Stimulated activated CD4-positive, alpha-beta T cell treated with anti-CD3 and anti-CD28 coated beads, Interleukin-12 subunit alpha, Interleukin-12 subunit beta, amount 100 ng/mL, for 4 hours (primary cell): ENCODE measurements around the gene ITPR3.

Source experiments
- DNase-seq: peaks from one replicate; pipeline ENCODE4 v3.0.0-alpha.2; 2020

Gene ITPR3

DNA sequence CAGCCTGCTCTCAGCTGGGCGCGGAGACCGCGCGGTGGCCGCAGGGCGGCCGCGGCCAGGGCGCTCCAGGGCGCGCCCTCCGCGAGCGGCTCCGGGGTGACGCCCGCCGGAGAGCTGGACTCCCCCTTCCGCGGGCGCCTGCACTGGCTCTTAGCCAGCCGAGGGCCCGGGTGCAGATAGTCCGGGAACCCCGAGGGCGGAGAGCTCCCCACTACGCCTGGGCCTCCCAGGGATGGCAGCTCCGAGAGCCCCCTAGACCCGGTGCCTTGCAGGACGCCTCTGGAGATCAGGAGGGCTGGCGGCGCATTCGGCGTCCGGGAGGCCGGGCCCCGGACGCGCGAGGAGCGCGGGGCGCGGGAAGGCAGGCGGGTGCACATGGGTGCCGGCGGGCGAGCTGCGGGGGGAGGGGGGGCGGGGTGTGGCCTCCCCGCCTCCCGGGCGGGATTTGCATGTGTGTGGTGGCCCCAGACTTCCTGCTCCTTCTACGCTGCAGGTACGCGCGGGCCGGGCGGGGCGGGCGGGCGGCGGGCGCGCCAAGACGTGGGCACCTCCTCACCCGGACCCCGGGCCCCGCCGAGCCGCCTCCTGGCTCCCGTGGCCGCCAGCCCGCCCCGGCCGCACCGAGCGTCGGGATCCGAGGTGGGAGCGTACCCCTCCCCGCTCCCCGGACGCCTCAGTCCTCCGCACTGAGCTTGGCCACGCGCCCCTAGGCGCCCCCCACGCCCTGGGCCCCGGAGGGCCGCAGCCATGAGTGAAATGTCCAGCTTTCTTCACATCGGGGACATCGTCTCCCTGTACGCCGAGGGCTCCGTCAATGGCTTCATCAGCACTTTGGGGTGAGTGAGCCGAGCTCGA is at the start of gene ITPR3:
Gene ITPR3 (plus strand): TSS at position 467 of the 855 bp plus-strand sequence. CDS start 281 bp downstream, at position 748.
- peak; percentile 71 for DNase-seq

DNA sequence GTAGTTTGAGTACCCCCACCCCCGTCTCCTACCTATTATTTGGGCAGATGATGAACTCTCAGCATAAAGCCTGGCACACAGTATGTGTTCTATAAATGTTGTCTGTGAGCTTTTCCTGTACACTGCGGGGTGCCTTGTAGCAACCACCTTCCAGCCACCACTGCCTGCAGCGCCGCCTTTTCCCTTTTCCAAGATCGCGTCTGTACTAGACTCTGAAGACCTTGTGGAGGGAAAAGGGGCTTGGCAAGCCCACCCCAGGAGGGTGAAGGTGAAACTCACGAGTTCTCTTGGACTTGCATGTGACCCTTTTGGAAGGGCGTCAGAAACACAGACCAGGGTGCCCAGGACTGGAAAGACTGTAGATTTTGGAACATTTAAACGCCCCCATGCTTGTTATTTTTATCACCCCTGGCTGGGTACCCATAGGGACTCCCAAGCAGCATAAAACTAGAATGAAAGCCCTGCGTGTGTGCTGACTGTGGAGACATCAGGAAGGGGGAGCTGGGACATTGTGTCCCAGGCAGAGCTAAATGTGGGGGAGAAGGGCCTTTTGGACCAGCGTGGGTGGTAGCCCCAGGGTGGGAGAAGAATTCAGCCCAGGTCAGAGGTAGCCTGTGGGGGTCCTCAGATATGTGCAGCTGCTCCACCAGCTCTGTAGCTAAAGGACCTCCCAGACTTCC is 49.3 kb upstream of the ITPR3 start:
- DNase-seq, result no peak

DNA sequence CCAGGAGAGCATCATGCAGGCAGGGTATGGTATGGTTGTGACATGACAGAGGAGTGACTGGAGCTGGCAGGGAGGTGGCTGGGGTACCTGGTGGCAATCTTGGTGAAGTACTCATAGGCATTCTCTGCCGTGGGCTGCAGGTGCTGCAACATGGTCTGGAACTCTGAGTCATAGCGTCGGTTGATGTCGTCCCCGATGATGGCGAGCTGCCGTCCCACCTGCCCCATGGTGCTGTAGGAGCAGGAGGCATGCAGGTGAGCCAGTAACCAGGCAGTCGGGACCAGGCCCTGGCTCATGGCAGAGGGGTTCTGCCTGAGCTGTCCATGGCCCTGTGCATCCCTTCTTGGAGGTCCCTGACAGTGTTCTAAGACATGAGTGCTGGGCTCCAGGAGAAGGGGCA is 45.9 kb upstream of the ITPR3 start:
- DNase-seq, result no peak

DNA sequence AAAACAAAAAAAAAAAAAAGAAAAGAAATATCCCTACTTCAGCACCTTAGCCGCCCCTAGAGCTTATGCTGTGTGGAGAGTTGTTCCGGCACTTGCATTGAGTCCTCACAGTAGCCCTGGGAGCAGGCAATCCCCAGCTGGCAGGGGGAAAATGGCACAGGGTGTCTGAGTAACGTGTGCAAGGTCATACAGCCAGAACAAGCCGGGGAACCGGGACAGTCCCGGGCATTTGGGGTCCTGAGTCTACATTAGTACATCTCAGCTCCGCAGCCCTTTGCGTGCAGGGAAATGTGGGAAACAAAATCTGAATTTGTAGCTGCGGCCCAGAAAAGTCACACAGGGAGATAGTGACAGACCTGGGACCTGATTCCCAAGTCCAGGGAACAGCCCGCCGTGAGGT is 44.5 kb upstream of the ITPR3 start:
- no peak for DNase-seq

DNA sequence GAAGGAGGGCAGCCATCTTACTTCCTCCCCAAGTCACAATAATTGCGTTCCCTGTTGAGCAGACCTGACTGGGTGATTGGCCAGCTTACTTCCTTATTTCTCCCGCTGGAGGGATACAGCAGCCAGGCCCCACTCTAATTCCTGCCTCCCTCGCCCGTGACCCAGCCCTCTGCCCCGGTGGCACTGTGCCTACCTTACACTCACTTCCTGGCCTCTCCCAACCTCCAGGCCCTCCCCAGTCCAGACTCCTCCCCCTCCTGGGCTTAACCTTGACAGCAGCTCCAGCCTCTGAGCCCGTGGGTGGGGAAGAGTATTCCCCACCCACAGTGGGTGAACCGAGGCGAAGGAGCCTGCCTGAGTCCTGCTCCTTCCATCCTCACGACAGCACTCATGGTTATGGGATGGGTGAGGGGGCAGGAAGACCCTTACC is 44.0 kb upstream of the ITPR3 start:
- no peak for DNase-seq

DNA sequence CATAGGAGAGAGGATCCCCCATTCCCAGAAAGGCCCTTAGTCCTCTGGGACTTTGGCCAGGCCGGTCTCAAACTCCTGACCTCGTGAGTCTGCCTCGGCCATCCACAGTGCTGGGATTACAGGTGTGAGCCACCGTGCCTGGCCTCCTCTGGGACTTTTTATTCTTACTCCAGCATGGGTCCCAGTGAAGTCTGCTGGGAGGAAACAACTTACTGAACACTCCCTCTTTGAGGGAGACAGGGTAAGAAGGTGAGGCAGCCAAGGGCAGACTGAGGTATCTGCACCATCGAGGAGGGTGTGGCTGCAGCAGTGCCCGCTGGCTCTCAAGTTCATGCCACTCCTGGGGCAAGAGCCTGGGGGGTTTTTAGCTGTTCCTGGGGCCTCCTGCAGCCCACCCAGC is 43.4 kb upstream of the ITPR3 start:
- no peak for DNase-seq

DNA sequence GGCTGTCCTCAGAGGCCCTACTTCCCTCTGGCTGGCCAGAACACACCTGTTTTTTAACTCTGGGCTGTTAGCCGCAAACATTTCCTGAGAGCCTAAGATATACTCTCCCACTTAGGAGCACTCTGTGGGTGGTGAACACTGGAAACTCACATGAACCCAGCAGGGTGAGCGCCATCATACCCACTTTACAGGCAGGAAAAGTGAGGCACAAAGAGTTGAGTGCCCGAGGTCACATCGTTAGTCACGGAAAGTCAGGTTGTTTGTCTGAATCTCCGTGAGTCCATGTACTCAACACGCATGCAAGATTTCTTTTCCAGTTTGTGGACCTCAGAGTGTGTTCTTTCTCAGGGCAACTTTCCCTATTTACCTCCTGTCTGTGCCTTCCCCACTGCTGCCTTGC is 43.0 kb upstream of the ITPR3 start:
- no peak for DNase-seq

DNA sequence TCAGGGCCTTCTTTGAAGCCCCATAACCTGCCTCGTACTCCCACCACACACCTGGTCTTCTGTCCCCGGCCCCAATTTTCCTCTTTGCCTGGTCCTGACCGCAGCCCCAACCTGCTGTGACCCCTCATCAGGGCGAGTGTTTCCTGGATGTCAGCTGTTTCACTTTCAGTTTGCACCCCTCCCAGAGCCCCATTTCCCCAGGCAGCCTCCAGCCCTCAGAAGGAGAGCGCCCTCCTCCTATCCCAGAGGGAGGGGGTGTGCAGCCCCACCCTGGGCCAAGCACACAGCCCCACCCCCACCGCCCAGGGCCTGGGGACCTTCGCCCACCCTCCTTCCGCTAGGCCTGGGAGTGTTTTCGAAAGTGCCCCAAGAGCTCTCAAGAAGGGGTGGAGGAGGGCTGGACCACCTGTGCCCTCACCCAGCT is 42.5 kb upstream of the ITPR3 start:
- DNase-seq, result no peak

DNA sequence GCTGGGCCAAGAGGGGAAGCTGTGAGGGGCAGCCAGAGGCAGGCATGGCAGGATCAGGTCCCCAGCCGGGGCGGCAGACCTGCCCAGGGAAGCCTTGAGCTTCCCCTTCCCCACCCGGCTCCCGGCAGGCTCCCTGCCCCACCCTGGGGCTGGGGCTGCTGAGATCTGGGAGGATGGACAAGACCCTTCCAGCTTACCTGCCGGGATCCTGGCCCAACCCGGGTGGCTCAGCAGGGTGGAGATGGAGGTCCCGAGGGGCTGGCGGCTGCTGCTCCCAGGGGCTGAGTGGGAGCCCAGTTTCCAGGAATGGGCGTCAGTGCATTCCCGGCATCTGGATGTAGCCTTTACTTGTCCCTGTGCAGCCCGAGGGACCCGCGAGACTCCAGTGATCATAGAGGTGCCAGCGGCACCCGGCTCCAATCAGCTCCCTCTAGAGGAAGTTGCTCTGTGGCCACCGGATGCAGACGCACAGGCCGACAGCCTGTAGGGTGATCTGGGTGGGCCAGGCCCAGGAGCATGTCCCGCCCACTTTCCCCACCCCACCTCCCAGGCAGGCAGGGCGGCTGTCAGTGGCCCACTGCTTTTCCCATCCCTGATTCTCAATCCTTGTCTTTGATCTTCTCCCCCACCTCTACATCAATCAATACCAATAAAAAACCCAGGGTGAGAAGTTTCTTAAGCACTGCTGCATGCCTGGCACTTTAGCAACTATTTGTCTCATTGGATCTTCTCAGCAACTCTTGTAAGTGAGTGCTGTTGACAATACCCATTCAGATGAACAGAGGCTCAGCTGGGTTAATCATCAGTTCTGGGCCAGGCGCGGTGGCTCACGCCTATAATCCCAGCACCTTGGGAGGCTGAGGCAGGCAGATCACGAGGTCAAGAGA is 41.1 kb upstream of the ITPR3 start, which contains the start of gene BAK1:
Gene BAK1 (minus strand): TSS at position 449 of the 887 bp plus-strand sequence. CDS start 2,672 bp downstream, outside the sequence.
- DNase-seq, result peak; percentile 77

DNA sequence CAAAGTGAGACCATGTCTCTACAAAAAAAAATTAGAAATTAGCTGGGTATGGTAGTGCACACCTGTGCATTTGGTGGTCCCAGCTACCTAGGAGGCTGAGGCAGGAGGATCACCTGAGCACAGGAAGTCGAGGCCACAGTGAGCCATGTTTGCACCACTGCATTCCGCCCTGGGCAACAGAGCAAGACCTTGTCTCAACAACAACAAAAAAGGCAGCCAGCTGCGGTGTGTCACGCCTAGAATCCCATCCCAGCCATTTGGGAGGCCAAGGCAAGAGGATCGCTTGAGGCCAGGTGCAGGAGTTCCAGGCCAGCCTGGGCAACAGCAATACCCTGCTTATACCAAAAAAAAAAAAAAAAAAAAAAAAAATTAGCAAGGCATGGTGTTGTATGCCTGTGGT is 39.9 kb upstream of the ITPR3 start:
- DNase-seq, result no peak

DNA sequence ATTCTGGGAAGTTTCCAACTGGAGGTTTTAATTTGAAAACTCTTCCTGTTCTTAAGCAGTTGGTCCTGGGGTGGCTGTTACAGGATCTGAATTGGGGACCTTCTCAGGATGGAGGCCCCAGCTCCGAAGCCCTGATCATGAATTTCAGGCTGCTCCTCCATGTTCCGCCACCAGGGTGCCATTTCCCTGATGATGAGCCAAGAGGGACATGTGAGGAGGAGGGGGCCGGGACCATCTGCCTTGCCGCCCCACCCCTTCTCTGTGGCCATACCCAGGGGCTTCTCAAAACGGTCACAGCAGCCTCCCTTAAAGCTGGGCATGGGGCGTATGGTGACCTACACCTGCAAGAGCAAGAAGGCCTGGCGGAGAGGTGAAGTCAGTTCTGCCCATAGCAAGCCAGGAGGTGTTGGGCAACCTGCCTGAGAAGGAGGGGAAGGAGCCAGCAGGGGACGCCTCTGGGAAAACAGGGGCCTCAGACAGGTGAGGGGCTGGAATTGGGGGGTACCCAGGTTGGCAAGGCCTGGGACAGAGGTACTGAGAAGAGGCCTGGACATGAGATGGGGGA is 37.4 kb upstream of the ITPR3 start:
- no peak for DNase-seq

DNA sequence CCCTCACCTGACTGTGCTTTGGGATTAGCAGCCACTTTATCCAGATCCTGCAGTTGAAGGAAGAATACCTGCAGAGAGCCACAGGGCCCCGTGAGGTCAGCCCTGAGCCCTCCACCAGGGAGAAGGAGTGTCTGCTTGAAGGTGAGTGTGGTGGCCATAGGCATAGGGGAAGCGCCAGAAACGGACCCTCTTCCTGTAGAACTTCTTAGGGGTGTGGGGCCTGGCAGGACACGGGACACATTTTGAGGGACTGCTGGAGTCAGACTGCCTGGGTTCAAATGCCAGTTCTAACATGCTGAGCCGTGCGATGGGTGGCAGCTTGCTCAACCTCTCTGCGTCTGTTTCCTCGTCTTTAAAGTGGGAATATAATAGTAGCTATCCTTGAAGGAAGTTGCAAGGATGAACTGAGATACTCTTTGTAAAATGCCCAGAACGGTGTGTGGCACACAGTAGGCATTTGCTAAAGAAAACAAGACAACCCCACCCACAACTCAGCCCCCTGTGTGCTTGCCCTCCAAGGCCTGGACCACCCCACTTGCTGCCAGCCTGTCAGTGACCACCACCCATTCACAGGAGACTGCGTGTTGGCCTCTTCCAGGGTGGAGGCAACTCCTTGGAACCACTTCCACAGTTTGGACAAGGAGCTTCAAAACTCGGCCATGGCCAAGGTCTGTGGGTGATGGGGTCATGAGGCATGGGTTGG is 36.3 kb upstream of the ITPR3 start:
- DNase-seq, result no peak

DNA sequence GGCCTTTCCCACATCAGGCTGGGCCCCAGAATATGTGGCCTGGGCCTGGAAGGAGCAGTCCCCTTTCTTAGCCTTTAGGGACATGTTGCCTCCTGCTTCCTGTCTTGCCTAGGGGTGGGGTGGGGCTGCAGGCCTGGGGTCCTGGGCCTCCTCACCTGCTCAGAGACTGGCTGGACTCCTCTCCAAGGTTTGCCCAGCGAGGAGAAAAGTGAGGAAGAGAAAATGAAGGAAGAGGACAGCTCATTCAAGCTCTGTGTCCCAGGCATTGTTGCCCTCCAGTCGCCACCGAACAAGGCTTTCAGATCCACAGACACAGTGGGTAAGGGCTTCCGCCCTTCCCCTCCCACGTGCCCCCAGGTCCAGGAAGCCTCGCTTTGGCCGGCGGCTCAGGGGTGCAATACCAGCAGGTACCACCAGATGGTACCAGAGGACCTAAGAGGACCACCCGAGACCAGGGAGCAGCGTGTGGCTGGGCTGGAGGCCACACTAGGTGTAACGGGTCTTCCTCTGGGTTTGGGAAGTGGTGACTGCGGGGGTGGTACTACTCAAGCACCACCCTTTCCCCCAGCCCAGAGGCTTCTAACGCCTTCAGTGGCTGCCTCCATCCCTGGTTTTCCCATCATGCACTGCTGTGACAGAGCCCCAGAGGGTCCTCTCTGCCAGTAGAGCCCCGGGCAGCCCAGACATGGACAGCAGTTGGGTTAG is 35.6 kb upstream of the ITPR3 start:
- DNase-seq, result peak; percentile 89

DNA sequence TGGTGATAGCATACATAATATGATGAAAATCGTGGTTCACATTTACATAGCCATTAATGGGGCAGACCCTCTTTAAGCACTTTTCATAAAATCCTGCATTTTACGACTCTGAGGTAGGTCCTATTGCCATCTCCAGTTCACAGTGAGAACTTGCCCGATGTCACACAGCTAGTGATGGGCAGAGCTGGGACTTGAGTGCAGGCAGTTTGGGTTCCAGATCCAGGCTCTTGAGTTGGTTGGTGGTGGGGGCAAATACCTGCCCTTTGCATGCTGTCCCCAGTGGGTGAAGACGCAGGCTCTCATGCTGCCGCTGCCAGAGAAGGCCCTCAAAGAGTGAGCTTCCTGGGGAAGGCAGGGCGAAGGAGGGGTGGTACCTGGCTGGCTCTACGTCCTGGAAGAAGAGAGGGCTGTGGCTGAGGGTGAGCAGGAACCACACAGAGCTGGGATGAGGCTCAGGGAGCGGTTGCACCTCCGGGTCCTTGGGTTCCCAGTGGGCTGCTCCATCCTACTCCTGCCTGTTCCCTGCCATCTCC is 34.9 kb upstream of the ITPR3 start:
- DNase-seq, result no peak

DNA sequence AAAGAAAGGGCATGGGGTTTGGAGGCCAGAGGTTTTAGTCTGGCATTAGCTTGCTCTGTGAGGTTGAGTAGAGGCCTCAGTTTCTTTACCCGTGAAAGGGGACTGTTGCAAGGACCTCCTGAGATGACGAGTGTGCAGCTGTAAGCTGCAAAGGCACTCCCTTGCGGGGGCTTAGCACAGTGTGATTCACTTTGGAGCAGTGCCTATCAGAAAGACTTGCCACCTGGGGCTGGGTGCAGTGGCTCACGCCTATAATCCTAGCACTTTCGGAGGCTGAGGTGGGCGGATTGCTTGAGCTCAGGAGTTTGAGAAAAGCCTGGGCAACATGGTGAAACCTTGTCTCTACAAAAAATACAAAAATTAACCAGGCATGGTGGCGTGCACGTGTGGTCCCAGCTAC is 33.6 kb upstream of the ITPR3 start:
- DNase-seq, result no peak

DNA sequence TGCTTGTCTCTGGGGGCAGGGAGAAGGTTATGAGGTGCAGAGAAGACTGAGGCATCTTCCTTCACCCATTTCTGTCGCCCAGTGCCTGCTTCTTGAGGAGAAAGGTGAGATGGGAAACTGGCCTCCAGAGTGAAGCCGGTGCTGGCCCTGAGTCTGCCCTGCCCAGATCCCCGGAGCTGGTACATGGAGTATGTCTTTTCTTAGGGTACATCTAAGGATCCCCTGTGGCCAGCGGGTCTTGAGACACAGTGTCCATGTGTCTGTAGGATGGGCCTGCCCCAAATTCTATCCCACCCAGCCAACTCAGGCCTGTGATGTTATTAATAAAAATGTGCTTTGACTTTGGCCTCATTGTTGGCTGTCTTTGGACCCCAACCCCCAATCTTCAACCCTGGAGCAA is 32.2 kb upstream of the ITPR3 start:
- DNase-seq, result no peak

DNA sequence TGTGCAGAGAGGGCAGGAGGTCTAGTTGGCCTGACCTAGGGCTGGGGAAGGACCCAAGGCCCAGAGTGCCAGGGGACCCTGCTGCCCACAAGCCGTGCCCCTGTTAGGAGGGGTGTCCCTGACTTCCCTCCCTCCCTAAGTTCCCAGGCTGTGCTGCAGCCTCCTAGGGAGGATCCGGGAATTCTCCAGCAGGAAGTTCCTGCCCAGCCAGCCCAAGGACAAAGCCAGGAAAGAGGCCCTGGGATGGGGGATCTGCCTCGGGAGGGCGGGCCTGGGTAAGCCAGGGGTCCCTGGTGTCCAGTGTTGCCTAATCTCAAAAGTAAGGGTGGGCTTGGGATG is 31.8 kb upstream of the ITPR3 start:
- DNase-seq, result no peak

DNA sequence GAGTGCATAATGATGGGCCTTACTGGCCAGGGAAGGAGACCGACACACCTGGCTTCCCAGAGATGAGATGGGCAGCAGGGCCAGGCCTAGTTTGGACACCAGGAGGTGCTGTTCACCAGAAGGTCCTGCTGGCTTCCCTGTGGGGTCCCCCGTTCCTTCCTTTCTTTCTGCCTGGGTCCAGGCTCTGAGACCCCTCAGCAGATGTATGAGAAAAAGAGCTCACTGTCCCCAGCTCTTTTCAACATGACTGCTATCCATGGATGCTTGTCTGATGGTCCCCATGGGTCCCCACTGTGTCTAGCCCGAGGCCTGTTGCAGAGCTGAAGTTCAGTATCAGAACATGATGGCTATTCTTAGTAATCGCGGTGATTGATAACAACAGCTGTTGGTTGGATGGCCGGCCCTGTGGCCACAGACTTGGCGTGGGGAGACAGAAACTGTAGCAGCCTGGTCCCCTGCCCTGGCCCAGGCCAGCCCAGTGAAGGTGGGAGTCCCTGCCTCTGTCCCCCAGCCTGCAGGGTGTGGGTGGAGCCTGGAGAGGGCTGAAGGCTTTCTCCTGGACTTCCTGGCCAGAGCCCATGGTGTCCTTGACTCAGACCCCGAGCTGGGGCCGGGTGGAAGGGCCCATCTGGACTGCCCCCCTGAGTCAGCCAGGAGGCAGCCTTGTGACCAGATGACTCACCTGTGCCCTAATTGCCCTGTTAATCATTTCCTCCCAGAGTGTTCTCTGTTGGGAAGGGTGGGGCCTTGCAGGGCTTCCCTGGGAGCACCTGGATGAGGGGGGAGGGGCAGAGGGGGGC is 31.2 kb upstream of the ITPR3 start:
- DNase-seq, result no peak

DNA sequence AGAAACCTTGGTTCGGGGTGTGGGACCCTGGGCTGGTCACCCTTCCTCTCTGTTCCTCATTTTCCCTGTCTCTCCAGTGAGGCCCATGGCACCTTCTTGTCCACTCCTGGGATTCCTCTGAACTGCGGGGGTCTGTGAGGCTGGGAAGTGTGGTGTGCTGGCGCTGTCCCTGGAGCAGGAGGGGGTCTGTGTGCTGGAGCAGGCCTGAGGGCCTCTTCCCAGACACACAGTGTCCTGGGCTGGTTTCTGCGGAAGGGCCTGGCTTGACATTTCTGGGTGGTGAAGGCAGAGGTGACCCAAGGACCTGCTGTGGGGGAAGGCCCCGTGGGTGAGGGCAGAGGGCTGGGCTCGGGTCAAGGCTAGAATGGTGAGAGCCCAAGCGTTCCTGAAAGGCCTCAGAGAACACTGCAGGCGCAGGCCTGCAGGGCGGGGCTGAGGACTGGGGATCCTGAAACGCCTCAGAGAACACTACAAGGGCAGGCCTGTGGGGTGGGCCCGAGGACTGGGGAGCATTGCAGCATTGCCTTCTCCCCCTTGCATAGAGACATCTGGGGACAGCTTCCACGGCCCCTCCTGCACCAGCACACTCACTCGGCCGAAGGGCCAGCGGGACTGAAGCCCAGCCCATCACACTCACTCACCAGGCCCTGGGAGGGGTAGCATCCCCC is 30.5 kb upstream of the ITPR3 start:
- no peak for DNase-seq
